DND-41 (cell line): ENCODE results near the gene NKAIN2.

Experiments
- EZH2 ChIP-seq: IDR thresholded peaks from 3 replicates; pipeline ENCODE4 v1.6.1; 2012; ENCODE audit warnings: borderline replicate concordance, low read depth, mild to moderate bottlenecking, moderate library complexity, low read length, inconsistent platforms; ENCODE audit not compliant: severe bottlenecking
- TF ChIP-seq, protein P1 (sequence below): IDR thresholded peaks from 2 replicates; pipeline ENCODE4 v1.5.1; 2012; ENCODE audit warnings: borderline replicate concordance, low read length, moderate library complexity, mild to moderate bottlenecking; ENCODE audit not compliant: poor library complexity, severe bottlenecking; ENCODE audit errors: extremely low read depth

GRCh38 chr6:124430740-124431318, 627.2 kb downstream of the NKAIN2 start:
- TF ChIP-seq, protein P1, sequence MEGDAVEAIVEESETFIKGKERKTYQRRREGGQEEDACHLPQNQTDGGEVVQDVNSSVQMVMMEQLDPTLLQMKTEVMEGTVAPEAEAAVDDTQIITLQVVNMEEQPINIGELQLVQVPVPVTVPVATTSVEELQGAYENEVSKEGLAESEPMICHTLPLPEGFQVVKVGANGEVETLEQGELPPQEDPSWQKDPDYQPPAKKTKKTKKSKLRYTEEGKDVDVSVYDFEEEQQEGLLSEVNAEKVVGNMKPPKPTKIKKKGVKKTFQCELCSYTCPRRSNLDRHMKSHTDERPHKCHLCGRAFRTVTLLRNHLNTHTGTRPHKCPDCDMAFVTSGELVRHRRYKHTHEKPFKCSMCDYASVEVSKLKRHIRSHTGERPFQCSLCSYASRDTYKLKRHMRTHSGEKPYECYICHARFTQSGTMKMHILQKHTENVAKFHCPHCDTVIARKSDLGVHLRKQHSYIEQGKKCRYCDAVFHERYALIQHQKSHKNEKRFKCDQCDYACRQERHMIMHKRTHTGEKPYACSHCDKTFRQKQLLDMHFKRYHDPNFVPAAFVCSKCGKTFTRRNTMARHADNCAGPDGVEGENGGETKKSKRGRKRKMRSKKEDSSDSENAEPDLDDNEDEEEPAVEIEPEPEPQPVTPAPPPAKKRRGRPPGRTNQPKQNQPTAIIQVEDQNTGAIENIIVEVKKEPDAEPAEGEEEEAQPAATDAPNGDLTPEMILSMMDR = no peak
- no peak for TF ChIP-seq EZH2
